Measurements from ENCODE around the gene TMEM201.
"Not testable (repeated sequence)": the region's sequence is repeated elsewhere in the genome, so short reads cannot be mapped to it uniquely, and the experiment has no call there.

The TMEM201 gene

DNA sequence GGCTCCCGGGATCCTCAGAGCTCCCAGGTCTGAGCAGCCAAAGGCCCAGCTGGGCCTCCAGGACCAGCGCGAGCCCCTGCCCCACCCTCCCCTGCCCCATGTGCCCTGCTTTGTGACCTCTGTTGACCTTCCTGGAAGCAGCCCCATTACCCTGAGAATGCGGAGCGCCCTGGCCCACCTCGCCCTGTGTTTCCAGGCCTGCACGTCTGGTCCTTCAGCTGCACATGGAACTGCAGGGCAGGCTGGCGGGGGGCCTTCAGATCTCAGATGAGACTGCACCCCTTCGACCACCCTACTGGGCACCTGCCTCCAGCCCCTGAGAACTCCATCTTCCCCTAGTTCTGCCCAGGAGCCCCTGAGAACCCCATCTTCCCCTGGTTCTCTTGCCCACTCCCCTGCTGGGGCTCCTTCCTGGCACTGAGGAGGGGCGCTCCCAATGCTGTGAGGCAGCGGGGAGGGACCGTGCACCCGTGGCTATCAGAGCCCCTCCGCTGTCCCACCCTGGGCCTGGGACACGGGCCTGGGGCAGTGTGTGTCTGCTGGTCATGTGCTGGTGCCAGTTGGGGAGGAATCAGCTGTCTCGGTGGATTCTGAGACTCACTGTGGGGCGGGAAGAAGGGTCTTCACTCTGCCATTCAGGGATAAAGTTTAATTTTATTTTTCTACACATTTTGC is 25.1 kb downstream of the TMEM201 start:
- Histone ChIP-seq H3K36me3 (ENCODE audit: insufficient read depth, low read length) (peaks cover 14% of the 10 kb centered on the region), H3K4me1 (ENCODE audit: insufficient read depth, low read length) (no peaks in the 10 kb centered on the region), H3K4me3 (ENCODE audit: low read depth in 1 of 2, low read length in 2 of 2) (no peak overlapping the region), H3K9me3 (ENCODE audit: low read length) (no peaks in the 10 kb centered on the region), H3K9ac (ENCODE audit: low read length) (no peak overlapping the region), H3K27ac (ENCODE audit: low read depth, low read length) (no peak overlapping the region), H3K27me3 (ENCODE audit: control insufficient read depth in 1 of 2, insufficient read depth in 2 of 2, low read length in 2 of 2) (peaks cover 0 to 4% of the 10 kb centered on the region in 2 donors)

DNA sequence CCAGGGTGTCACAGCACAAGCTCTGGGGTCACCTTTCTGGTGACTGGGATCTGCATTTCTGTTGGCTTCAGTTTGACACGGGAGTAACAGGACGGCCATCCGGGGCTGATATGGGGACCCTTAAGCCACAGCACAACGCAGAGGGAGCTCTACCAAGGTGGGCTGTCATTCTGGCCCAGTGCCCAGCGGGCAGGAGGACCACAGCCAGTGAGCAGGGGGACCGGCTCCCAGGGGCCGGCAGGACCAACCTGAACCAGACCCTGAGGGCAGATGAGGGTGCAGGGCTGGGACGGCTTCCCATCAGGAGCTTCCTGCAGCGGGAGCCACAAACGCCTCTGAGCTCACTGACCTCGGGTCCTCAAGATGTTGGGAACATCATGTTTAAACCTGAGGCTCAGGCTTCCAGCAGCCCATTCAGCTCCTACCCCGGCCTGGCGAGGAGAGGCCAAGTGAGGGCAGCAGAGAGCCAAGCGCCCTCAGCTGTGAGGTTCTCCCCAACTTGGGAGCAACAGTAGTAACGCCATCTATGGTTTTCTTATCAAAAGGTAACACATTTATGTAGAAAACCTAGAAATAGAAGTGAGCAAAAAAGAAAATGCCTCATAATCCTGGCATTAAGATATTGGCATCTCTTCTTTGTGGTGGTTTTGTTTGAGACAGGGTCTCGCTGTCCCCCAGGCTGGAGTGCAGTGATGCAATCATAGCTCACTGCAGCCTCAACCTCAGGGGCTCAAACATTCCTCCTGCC is 26.8 kb downstream of the TMEM201 start:
- H3K27ac ChIP-seq (ENCODE audit: low read depth, low read length): no peak overlapping the region
- H3K27me3 ChIP-seq (ENCODE audit: control insufficient read depth in 1 of 2, insufficient read depth in 2 of 2, low read length in 2 of 2): peaks cover 0 to 4% of the 10 kb centered on the region in 2 donors
- no peaks in the 10 kb centered on the region for H3K9me3 ChIP-seq (ENCODE audit: low read length)
- peaks cover 7% of the 10 kb centered on the region for H3K36me3 ChIP-seq (ENCODE audit: insufficient read depth, low read length)
- H3K9ac ChIP-seq (ENCODE audit: low read length): no peak overlapping the region
- H3K4me3 ChIP-seq (ENCODE audit: low read depth in 1 of 2, low read length in 2 of 2): no peak overlapping the region
- no peaks in the 10 kb centered on the region for H3K4me1 ChIP-seq (ENCODE audit: insufficient read depth, low read length)

DNA sequence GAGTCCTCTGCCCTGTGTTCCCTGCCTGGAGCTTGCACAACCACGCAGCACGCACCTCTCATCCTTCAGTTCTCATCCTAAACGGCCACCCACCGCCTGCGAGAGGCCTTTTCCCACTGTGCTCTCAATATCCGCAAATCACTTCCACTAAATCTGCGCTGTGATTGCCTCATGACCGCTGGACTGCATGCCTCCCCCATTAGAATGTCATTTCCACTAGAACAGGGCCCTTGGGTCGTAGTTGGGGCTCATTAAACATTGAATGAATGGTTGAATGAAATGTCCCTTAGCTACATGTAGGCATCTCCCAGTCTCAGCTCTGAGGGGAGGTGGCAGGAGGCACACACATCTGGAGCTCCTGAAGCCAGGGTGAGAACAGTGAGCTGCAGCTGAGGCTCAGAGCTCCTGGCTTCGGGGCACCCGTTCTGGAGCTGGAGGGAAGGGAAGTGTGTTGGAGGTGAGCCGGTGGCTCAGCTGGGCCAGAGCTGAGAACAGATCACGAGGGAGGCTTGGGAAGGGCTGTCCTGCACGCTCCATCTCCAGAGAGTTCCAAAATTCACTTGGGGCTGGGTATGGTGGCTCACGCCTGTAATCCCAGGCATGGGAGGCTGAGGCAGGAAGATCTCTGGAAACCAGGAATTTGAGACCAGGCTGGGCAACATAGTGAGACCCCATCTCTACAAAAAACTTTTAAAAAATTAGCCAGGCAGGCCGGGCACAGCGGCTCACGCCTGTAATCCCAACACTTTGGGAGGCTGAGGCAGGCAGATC is 30.4 kb downstream of the TMEM201 start:
- H3K27me3 ChIP-seq (ENCODE audit: control insufficient read depth in 1 of 2, insufficient read depth in 2 of 2, low read length in 2 of 2): peaks cover 0 to 4% of the 10 kb centered on the region in 2 donors
- H3K9me3 ChIP-seq (ENCODE audit: low read length): no peaks in the 10 kb centered on the region
- no peak overlapping the region for H3K9ac ChIP-seq (ENCODE audit: low read length)
- no peaks in the 10 kb centered on the region for H3K36me3 ChIP-seq (ENCODE audit: insufficient read depth, low read length)
- no peak overlapping the region for H3K27ac ChIP-seq (ENCODE audit: low read depth, low read length)
- no peak overlapping the region for H3K4me3 ChIP-seq (ENCODE audit: low read depth in 1 of 2, low read length in 2 of 2)
- no peaks in the 10 kb centered on the region for H3K4me1 ChIP-seq (ENCODE audit: insufficient read depth, low read length)

DNA sequence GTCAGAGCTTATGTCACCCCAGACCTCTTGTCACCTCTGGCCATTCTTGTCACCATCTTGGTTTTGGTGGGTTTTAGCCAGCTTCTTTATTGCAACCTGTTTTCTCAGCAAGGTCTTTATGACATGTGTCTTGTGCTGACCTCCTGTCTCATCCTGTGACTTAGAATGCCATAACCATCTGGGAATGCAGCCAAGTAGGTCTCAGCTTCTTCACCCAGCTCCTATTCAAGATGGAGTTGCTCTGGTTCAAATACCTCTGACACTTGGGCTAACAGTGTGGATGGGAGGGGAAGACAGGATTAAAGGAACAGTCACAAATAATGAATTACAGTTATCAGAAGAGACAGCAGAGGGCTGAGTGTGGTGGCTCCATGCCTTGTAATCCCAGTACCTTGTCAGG is 32.3 kb downstream of the TMEM201 start:
- Histone ChIP-seq H3K9me3 (ENCODE audit: low read length) (no peaks in the 10 kb centered on the region), H3K9ac (ENCODE audit: low read length) (no peak overlapping the region), H3K4me1 (ENCODE audit: insufficient read depth, low read length) (no peaks in the 10 kb centered on the region), H3K36me3 (ENCODE audit: insufficient read depth, low read length) (no peaks in the 10 kb centered on the region), H3K27me3 (ENCODE audit: control insufficient read depth in 1 of 2, insufficient read depth in 2 of 2, low read length in 2 of 2) (peaks cover 0 to 5% of the 10 kb centered on the region in 2 donors), H3K4me3 (ENCODE audit: low read depth in 1 of 2, low read length in 2 of 2) (no peak overlapping the region), H3K27ac (ENCODE audit: low read depth, low read length) (no peak overlapping the region)

DNA sequence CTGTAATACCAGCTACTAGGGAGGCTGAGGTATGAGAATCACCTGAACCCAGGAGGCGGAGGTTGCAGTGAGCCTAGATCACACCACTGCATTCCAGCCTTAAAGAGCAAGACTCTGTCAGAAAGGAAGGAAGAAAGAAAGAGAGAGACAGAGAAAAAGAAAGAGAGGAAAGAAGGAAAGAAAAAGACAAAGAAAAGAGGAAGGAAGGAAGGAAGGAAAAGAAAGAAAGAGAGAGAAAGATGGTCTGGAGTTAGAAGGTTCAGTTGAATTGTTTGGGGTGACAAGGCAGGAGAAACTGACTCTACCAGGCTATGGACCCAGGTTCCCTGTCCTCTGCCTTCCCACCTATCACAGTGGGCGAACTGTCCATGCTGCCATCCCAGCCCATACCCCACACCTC is 35.4 kb downstream of the TMEM201 start:
- peaks cover 0 to 8% of the 10 kb centered on the region in 2 donors for H3K27me3 ChIP-seq (ENCODE audit: control insufficient read depth in 1 of 2, insufficient read depth in 2 of 2, low read length in 2 of 2)
- H3K9ac ChIP-seq (ENCODE audit: low read length): no peak overlapping the region
- no peaks in the 10 kb centered on the region for H3K4me1 ChIP-seq (ENCODE audit: insufficient read depth, low read length)
- H3K36me3 ChIP-seq (ENCODE audit: insufficient read depth, low read length): no peaks in the 10 kb centered on the region
- no peaks in the 10 kb centered on the region for H3K9me3 ChIP-seq (ENCODE audit: low read length)
- H3K27ac ChIP-seq (ENCODE audit: low read depth, low read length): no peak overlapping the region
- no peak overlapping the region for H3K4me3 ChIP-seq (ENCODE audit: low read depth in 1 of 2, low read length in 2 of 2)

DNA sequence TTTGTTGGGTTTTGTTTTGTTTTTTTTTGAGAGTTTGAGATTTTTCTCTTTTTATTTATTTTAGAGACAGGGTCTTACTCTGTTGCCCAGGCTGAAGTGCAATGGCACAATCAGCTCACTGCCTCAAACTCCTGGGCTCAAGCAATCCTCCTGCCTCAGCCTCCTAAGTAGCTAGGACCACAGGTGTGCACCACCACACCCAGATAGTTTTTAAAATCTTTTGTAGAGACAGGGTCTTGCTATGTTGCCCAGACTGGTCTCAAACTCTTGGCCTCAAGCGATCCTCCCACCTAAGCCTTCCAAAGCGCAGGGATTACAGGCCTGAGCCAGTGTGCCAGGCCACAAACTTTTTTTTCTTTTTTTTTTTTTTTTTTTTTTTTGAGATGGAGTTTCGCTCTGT is 36.3 kb downstream of the TMEM201 start:
- not testable (repeated sequence) for H3K9me3 ChIP-seq (ENCODE audit: low read length); H3K9ac ChIP-seq (ENCODE audit: low read length); H3K27me3 ChIP-seq (ENCODE audit: control insufficient read depth in 1 of 2, insufficient read depth in 2 of 2, low read length in 2 of 2); H3K4me1 ChIP-seq (ENCODE audit: insufficient read depth, low read length); H3K36me3 ChIP-seq (ENCODE audit: insufficient read depth, low read length); H3K27ac ChIP-seq (ENCODE audit: low read depth, low read length); H3K4me3 ChIP-seq (ENCODE audit: low read depth in 1 of 2, low read length in 2 of 2)

DNA sequence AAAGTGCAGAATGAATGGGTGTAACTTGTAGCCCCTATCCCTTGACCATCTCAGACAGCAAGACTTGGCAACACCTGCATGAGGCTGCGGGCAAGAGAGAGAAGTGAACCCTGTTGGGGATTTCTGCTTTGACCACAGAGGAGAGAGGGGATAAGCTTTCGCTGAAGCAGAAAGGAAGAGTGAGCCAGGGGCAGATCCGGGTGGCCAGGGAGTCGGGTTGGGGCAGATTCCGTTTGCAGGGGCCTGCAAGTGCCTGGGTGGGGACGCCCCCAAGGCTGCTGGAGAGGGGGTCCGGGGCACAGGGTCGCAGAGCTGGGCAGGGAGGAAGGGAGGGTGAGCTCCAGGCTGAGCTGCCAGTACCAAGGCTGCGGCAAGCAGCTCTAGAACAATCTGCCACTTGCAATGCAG is 37.5 kb downstream of the TMEM201 start:
- H3K27me3 ChIP-seq (ENCODE audit: control insufficient read depth in 1 of 2, insufficient read depth in 2 of 2, low read length in 2 of 2): peaks cover 0 to 8% of the 10 kb centered on the region in 2 donors
- no peak overlapping the region for H3K4me3 ChIP-seq (ENCODE audit: low read depth in 1 of 2, low read length in 2 of 2)
- H3K9ac ChIP-seq (ENCODE audit: low read length): no peak overlapping the region
- H3K9me3 ChIP-seq (ENCODE audit: low read length): no peaks in the 10 kb centered on the region
- no peaks in the 10 kb centered on the region for H3K36me3 ChIP-seq (ENCODE audit: insufficient read depth, low read length)
- no peak overlapping the region for H3K27ac ChIP-seq (ENCODE audit: low read depth, low read length)
- H3K4me1 ChIP-seq (ENCODE audit: insufficient read depth, low read length): no peaks in the 10 kb centered on the region

DNA sequence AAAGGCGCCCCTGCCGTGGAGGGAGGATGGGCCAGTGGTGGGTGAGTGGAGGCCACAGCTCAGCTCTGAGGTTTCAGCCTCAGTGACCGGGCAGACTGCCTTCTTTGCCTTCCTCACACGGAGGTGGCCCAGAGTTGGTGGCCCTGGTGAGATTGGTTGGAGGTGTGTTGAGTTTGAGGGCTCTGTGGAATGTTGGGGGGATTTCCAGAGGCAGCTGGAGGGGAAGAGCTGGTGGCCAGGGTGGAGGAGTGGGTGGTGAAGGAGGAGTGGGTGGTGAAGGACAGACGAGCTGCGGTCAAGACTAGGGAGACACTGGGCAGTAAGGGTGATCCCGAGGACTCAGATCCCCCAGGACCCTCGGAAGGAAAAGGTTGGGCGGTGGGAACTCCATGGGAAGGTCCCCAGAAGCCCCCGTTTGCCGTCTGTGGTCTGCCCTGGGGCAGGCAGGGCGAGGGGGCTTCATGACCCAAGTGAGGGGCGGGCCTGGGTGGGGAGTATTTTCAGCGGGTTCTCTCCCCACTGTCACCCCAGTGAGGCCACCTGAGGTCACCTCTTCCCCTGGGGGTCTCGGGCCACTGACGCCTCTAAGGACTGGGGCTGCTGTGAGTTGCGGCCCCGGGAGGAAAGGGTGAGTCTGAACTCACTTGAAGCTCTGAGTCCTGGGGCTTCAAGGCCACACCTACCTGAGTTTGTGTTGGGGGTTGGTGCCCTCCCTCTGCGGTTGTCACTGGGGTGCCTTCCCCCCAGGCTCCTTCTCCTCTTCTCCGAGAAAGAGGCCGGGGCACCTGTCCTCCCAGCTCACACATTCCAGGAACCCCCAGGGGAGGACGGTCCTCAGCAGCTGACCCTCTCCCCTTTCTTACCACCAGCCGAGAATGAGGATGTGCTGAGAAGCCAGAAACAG is 40.1 kb downstream of the TMEM201 start:
- Histone ChIP-seq H3K36me3 (ENCODE audit: insufficient read depth, low read length) (no peaks in the 10 kb centered on the region), H3K9me3 (ENCODE audit: low read length) (no peaks in the 10 kb centered on the region), H3K4me1 (ENCODE audit: insufficient read depth, low read length) (no peaks in the 10 kb centered on the region), H3K9ac (ENCODE audit: low read length) (no peak overlapping the region), H3K27me3 (ENCODE audit: control insufficient read depth in 1 of 2, insufficient read depth in 2 of 2, low read length in 2 of 2) (peaks cover 0 to 8% of the 10 kb centered on the region in 2 donors), H3K27ac (ENCODE audit: low read depth, low read length) (no peak overlapping the region), H3K4me3 (ENCODE audit: low read depth in 1 of 2, low read length in 2 of 2) (no peak overlapping the region)

DNA sequence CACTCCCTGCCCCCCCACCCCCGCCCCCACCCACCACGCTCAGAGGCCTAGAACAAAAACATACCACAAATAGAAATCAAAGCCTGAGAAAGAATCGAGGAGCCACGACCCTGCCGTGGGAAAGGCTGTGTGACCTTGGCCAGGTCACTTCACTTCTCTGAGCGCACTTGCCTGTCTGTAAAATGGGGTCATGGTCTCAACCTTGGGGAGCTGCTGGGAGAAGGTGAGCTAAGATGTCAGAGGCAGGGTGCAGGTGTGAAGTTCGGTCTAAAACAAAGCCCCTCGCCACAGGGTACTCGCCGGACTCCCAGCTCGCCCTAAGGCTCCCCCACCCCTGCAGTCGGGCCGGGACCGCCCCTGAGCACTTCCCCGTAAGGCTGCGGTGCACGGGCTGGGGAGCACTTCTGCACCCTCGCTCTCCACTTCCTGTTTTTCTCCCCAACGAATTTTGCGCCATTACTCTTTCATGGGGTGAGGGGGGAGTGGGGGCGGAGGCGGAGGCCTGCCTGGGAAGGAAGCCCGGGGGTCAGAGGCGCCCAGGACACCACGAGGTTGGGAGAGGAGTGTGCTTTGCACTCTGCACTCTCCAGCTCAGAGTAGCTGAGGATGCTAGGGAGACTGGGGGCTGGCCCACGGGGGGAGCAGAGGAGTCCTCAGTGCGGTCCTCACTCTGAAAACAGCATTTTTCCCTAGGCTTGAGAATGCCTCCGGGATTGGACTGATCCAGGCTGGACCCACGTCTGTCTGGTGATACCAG is 40.9 kb downstream of the TMEM201 start:
- Histone ChIP-seq H3K9me3 (ENCODE audit: low read length) (no peaks in the 10 kb centered on the region), H3K4me1 (ENCODE audit: insufficient read depth, low read length) (no peaks in the 10 kb centered on the region), H3K9ac (ENCODE audit: low read length) (no peak overlapping the region), H3K4me3 (ENCODE audit: low read depth in 1 of 2, low read length in 2 of 2) (no peak overlapping the region), H3K27ac (ENCODE audit: low read depth, low read length) (no peak overlapping the region), H3K27me3 (ENCODE audit: control insufficient read depth in 1 of 2, insufficient read depth in 2 of 2, low read length in 2 of 2) (peaks cover 0 to 8% of the 10 kb centered on the region in 2 donors), H3K36me3 (ENCODE audit: insufficient read depth, low read length) (no peaks in the 10 kb centered on the region)

DNA sequence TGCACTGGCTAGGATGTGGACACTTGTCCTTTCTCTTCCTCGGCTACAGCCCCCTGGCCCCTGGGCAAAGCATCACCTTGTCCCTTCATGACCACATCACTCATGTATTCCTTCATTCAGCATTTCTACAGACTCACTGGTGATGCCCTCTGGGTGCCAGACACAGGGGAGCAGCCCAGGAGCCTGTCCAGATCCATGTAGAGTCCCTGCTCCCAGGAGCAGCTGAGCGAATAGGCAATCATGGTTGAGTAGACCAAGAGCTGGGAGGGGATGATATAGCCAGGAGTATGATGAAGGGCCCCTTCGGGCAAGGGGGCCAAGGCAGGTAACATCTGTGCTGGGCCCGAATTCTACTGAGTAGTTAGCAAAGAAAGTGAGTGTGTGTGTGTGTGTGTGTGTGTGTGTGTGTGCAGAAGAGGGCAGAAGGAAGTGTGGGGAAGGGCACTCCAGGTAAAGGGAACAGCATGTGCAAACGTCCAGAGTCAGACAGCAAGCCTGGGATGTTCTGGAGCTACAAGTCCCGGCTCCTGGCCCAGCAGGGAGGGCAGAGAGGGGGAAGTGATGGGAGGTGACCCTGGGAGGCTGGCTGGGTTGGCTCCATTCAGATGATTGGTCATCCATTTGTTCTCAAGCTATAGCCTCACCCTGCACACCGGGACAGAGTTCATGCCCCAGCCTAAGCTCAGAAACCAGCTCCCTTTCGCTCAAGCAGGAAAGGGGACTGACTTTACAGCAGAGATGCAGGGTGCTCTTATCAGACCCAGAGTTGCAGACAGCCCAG is 41.8 kb downstream of the TMEM201 start:
- Histone ChIP-seq H3K36me3 (ENCODE audit: insufficient read depth, low read length) (no peaks in the 10 kb centered on the region), H3K9ac (ENCODE audit: low read length) (no peak overlapping the region), H3K27ac (ENCODE audit: low read depth, low read length) (no peak overlapping the region), H3K27me3 (ENCODE audit: control insufficient read depth in 1 of 2, insufficient read depth in 2 of 2, low read length in 2 of 2) (peaks cover 0 to 8% of the 10 kb centered on the region in 2 donors), H3K4me1 (ENCODE audit: insufficient read depth, low read length) (no peaks in the 10 kb centered on the region), H3K4me3 (ENCODE audit: low read depth in 1 of 2, low read length in 2 of 2) (no peak overlapping the region), H3K9me3 (ENCODE audit: low read length) (no peaks in the 10 kb centered on the region)
